ENCODE data around the gene CSNK1D.

DNA sequence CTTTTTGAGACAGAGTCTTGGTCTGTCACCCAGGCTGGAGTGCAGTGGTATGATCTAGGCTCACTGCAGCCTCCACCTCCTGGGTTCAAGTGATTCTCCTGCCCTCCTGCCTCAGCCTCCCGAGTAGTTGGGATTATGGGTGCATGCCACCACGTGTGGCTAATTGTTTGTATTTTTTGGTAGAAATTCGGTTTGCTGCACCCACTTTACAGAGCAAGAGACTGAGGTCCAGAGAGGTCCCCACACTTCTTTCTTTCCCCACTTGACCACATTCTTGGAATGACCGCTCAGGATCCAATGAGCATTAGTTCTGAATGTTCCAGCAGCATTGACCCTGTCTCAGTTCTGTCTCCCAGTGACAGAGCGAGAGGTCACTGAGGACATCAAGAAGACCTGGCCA lies 50.0 kb downstream of the CSNK1D start:
- TF ChIP-seq ZNF121 (CRISPR knock-in tag; IDR thresholded peaks at IDR 0.05) = no peak
- no peak for TF ChIP-seq CTCF (IDR thresholded peaks at IDR 0.05)
- TF ChIP-seq CREB1 (CRISPR knock-in tag; IDR thresholded peaks at IDR 0.05) = no peak
- no peak for TF ChIP-seq HMGA2 (CRISPR knock-in tag; IDR thresholded peaks at IDR 0.05)
- no peak for TF ChIP-seq RELA (CRISPR knock-in tag; IDR thresholded peaks at IDR 0.05; ENCODE audit: borderline replicate concordance)
- no peak for TF ChIP-seq TP53 (CRISPR knock-in tag; IDR thresholded peaks at IDR 0.05)
- TF ChIP-seq MAX (CRISPR knock-in tag; IDR thresholded peaks at IDR 0.05) = no peak
- TF ChIP-seq FOXP1 (CRISPR knock-in tag; IDR thresholded peaks at IDR 0.05; ENCODE audit: borderline replicate concordance) = no peak
- no peak for TF ChIP-seq ATF1 (CRISPR knock-in tag; IDR thresholded peaks at IDR 0.05)
- TF ChIP-seq, protein P1, sequence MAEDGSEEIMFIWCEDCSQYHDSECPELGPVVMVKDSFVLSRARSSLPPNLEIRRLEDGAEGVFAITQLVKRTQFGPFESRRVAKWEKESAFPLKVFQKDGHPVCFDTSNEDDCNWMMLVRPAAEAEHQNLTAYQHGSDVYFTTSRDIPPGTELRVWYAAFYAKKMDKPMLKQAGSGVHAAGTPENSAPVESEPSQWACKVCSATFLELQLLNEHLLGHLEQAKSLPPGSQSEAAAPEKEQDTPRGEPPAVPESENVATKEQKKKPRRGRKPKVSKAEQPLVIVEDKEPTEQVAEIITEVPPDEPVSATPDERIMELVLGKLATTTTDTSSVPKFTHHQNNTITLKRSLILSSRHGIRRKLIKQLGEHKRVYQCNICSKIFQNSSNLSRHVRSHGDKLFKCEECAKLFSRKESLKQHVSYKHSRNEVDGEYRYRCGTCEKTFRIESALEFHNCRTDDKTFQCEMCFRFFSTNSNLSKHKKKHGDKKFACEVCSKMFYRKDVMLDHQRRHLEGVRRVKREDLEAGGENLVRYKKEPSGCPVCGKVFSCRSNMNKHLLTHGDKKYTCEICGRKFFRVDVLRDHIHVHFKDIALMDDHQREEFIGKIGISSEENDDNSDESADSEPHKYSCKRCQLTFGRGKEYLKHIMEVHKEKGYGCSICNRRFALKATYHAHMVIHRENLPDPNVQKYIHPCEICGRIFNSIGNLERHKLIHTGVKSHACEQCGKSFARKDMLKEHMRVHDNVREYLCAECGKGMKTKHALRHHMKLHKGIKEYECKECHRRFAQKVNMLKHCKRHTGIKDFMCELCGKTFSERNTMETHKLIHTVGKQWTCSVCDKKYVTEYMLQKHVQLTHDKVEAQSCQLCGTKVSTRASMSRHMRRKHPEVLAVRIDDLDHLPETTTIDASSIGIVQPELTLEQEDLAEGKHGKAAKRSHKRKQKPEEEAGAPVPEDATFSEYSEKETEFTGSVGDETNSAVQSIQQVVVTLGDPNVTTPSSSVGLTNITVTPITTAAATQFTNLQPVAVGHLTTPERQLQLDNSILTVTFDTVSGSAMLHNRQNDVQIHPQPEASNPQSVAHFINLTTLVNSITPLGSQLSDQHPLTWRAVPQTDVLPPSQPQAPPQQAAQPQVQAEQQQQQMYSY (CRISPR knock-in tag; IDR thresholded peaks at IDR 0.05) = no peak
- TF ChIP-seq ZBTB43 (CRISPR knock-in tag; IDR thresholded peaks at IDR 0.05) = no peak
